ENCODE measurements around the gene P2RY6. TPM values are rescaled to one million over a fixed set of nuclear protein-coding genes. Genes with fewer than 3 reads are reported as not detected.
A peak's percentile ranks its signal among the peaks of the same experiment; 100 is the strongest.

The P2RY6 gene
- total RNA-seq, 1 experiment from 2014 or later = not detected

- H3K36me3 ChIP-seq = no peaks in the 10 kb centered on the region
- no peaks in the 10 kb centered on the region for H3K9me3 ChIP-seq (replicated peaks)
- no peak overlapping the region for H3K27ac ChIP-seq
- H3K4me3 ChIP-seq = no peak overlapping the region
- peaks cover 14% of the 10 kb centered on the region for H3K4me1 ChIP-seq (replicated peaks)
- no peaks in the 10 kb centered on the region for H3K27me3 ChIP-seq (replicated peaks)
- no peak for DNase-seq (ENCODE audit: low read depth in 1 of 2, low spot score in 2 of 2)
Observed at GRCh38 chr11:73287400-73288101, 15.4 kb downstream of the P2RY6 start.

- DNase-seq (ENCODE audit: low read depth in 1 of 2, low spot score in 2 of 2) = no peak
Observed at GRCh38 chr11:73288192-73288872, 16.2 kb downstream of the P2RY6 start.

GRCh38 chr11:73288873-73289707, 17.0 kb downstream of the P2RY6 start:
- H3K36me3 ChIP-seq = no peaks in the 10 kb centered on the region
- peaks cover 14% of the 10 kb centered on the region for H3K4me1 ChIP-seq (replicated peaks)
- no peaks in the 10 kb centered on the region for H3K9me3 ChIP-seq (replicated peaks)
- H3K27me3 ChIP-seq (replicated peaks) = no peaks in the 10 kb centered on the region
- DNase-seq (ENCODE audit: low read depth in 1 of 2, low spot score in 2 of 2) = peak; percentile 54 to 69
- no peak overlapping the region for H3K4me3 ChIP-seq
- peak overlapping the region; percentile 63 for H3K27ac ChIP-seq

More at GRCh38 chr11:73288192-73288872, 16.2 kb downstream of the P2RY6 start:
- H3K4me1 ChIP-seq (replicated peaks) = peaks cover 14% of the 10 kb centered on the region
- H3K9me3 ChIP-seq (replicated peaks) = no peaks in the 10 kb centered on the region
- no peak overlapping the region for H3K4me3 ChIP-seq
- peak overlapping the region; percentile 63; the same call in 1 of the 2 replicates for H3K27ac ChIP-seq
- no peaks in the 10 kb centered on the region for H3K36me3 ChIP-seq
- no peaks in the 10 kb centered on the region for H3K27me3 ChIP-seq (replicated peaks)

DNA sequence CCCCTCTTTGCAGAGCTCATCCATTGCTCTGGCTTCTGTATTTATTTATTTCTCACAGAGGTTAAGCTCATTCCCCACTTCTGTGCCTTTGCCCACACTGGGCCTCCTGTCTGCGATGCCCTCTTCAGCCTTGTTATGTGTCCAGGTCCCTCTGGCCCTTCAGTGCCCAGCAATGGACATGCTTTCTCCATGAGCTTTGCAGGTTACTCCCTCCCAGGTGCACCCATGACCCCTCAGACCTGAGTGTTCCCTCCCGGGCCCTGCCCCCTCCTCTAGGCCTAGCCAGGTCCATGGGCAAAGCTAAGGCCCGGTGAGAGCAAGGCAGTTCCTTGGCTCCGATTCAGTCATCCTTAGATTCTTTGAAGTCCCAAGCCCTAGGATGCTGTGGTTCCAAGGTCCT, 18.4 kb downstream of the P2RY6 start:
- no peak overlapping the region for H3K4me3 ChIP-seq
- H3K9me3 ChIP-seq (replicated peaks) = no peaks in the 10 kb centered on the region
- H3K27me3 ChIP-seq (replicated peaks) = no peaks in the 10 kb centered on the region
- no peak for DNase-seq (ENCODE audit: low read depth in 1 of 2, low spot score in 2 of 2)
- H3K36me3 ChIP-seq = no peaks in the 10 kb centered on the region
- peaks cover 20% of the 10 kb centered on the region for H3K4me1 ChIP-seq (replicated peaks)
- H3K27ac ChIP-seq = no peak overlapping the region

GRCh38 chr11:73291196-73291595, 19.1 kb downstream of the P2RY6 start:
- Histone ChIP-seq H3K4me1 (replicated peaks) (peaks cover 21% of the 10 kb centered on the region), H3K4me3 (no peak overlapping the region), H3K36me3 (no peaks in the 10 kb centered on the region), H3K27me3 (replicated peaks) (no peaks in the 10 kb centered on the region), H3K27ac (no peak overlapping the region), H3K9me3 (replicated peaks) (no peaks in the 10 kb centered on the region)
- no peak for DNase-seq (ENCODE audit: low read depth in 1 of 2, low spot score in 2 of 2)

GRCh38 chr11:73291781-73292524, 19.8 kb downstream of the P2RY6 start:
- H3K4me3 ChIP-seq = no peak overlapping the region
- no peak for DNase-seq (ENCODE audit: low read depth in 1 of 2, low spot score in 2 of 2)

DNA sequence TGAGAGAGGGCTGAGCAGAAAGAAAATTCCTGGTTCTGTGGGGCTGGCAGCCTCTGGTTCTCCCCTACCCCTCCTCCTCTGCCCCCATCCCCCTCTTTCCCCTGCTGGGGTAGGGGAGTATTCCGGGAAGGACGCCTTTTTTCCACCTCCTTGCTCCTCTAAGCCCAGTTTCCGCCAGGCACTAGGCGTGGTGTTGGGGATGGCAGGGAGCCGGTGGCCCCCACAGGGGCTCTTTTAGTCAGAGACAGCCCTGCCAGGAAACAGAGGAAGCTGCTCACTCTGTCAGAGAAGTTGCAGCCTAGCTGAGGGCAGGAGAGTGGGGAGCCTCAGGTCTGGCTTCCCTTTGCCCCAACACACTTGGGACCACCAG, 20.4 kb downstream of the P2RY6 start:
- Histone ChIP-seq H3K27ac (no peak overlapping the region), H3K36me3 (no peaks in the 10 kb centered on the region), H3K27me3 (replicated peaks) (no peaks in the 10 kb centered on the region), H3K4me1 (replicated peaks) (peaks cover 21% of the 10 kb centered on the region), H3K4me3 (no peak overlapping the region), H3K9me3 (replicated peaks) (no peaks in the 10 kb centered on the region)
- DNase-seq (ENCODE audit: low read depth in 1 of 2, low spot score in 2 of 2) = no peak

More at GRCh38 chr11:73291781-73292524, 19.8 kb downstream of the P2RY6 start:
- H3K9me3 ChIP-seq (replicated peaks) = no peaks in the 10 kb centered on the region
- no peaks in the 10 kb centered on the region for H3K36me3 ChIP-seq
- H3K27me3 ChIP-seq (replicated peaks) = no peaks in the 10 kb centered on the region
- H3K27ac ChIP-seq = no peak overlapping the region
- peaks cover 21% of the 10 kb centered on the region for H3K4me1 ChIP-seq (replicated peaks)

- Histone ChIP-seq H3K36me3 (no peaks in the 10 kb centered on the region), H3K9me3 (replicated peaks) (no peaks in the 10 kb centered on the region), H3K4me3 (no peak overlapping the region), H3K27me3 (replicated peaks) (no peaks in the 10 kb centered on the region), H3K27ac (no peak overlapping the region), H3K4me1 (replicated peaks) (peaks cover 21% of the 10 kb centered on the region)
- DNase-seq (ENCODE audit: low read depth in 1 of 2, low spot score in 2 of 2) = no peak
Observed at GRCh38 chr11:73293356-73293936, 21.3 kb downstream of the P2RY6 start.

- H3K9me3 ChIP-seq (replicated peaks) = no peaks in the 10 kb centered on the region
- H3K27ac ChIP-seq = no peak overlapping the region
- H3K4me1 ChIP-seq (replicated peaks) = peaks cover 9% of the 10 kb centered on the region
- no peaks in the 10 kb centered on the region for H3K36me3 ChIP-seq
- no peaks in the 10 kb centered on the region for H3K27me3 ChIP-seq (replicated peaks)
- no peak for DNase-seq (ENCODE audit: low read depth in 1 of 2, low spot score in 2 of 2)
- no peak overlapping the region for H3K4me3 ChIP-seq
Observed at GRCh38 chr11:73294604-73295003, 22.5 kb downstream of the P2RY6 start.

- no peaks in the 10 kb centered on the region for H3K9me3 ChIP-seq (replicated peaks)
- peak; percentile 57 to 68 for DNase-seq (ENCODE audit: low read depth in 1 of 2, low spot score in 2 of 2)
- H3K4me1 ChIP-seq (replicated peaks) = peaks cover 7% of the 10 kb centered on the region
- H3K27me3 ChIP-seq (replicated peaks) = no peaks in the 10 kb centered on the region
- no peak overlapping the region for H3K27ac ChIP-seq
- no peaks in the 10 kb centered on the region for H3K36me3 ChIP-seq
- H3K4me3 ChIP-seq = no peak overlapping the region
Observed at GRCh38 chr11:73295241-73295995, 23.3 kb downstream of the P2RY6 start.

GRCh38 chr11:73295996-73296318, 23.8 kb downstream of the P2RY6 start:
- no peaks in the 10 kb centered on the region for H3K9me3 ChIP-seq (replicated peaks)
- H3K27me3 ChIP-seq (replicated peaks) = no peaks in the 10 kb centered on the region
- no peak overlapping the region for H3K27ac ChIP-seq
- DNase-seq (ENCODE audit: low read depth in 1 of 2, low spot score in 2 of 2) = no peak
- peaks cover 7% of the 10 kb centered on the region for H3K4me1 ChIP-seq (replicated peaks)
- H3K4me3 ChIP-seq = no peak overlapping the region
- no peaks in the 10 kb centered on the region for H3K36me3 ChIP-seq

- no peaks in the 10 kb centered on the region for H3K27me3 ChIP-seq (replicated peaks)
- no peak for DNase-seq (ENCODE audit: low read depth in 1 of 2, low spot score in 2 of 2)
- no peaks in the 10 kb centered on the region for H3K36me3 ChIP-seq
- no peak overlapping the region for H3K4me3 ChIP-seq
- H3K27ac ChIP-seq = no peak overlapping the region
- no peaks in the 10 kb centered on the region for H3K9me3 ChIP-seq (replicated peaks)
- H3K4me1 ChIP-seq (replicated peaks) = peaks cover 7% of the 10 kb centered on the region
Observed at GRCh38 chr11:73296501-73297230, 24.5 kb downstream of the P2RY6 start.
